Gastrocnemius medialis (tissue), 4 donors: ENCODE measurements around the gene PLCB1. TPM values are rescaled to one million over a fixed set of nuclear protein-coding genes. Genes with fewer than 3 reads are reported as not detected.

Experiments used
- ATAC-seq, 2 donors: fragments of 150-250 bp; one replicate each; pipeline ENCODE4 v1.9.1; 2016
- DNase-seq, 2 donors: peaks; one replicate each; pipeline ENCODE4 v3.0.0-alpha.2; 2019
- H3K27ac ChIP-seq, 4 donors: fragments of 200-600 bp; sonication (generic); 1 replicate in 1 of 4; 2 replicates in 3 of 4; pipeline ENCODE4 v1.5.1; 2016 to 2018; ENCODE audit warnings: mild to moderate bottlenecking in 2 of 4, moderate library complexity in 1 of 4
- H3K27me3 ChIP-seq, 3 donors: fragments of 200-600 bp; sonication (generic) in 2 of 3; 1 replicate in 1 of 3; 2 replicates in 2 of 3; pipeline versions ENCODE4 v1.5.1 to v1.6.0; 2016 to 2019; ENCODE audit warnings: mild to moderate bottlenecking in 1 of 3, moderate library complexity in 1 of 3
- H3K36me3 ChIP-seq, 2 donors: fragments of 200-600 bp; sonication (generic) in 1 of 2; one replicate each; pipeline ENCODE4 v1.5.1; 2017 to 2018
- H3K4me1 ChIP-seq, 2 donors: fragments of 200-600 bp; sonication (generic) in 1 of 2; one replicate each; pipeline ENCODE4 v1.5.1; 2016 to 2017; ENCODE audit warnings: mild to moderate bottlenecking in 2 of 2
- H3K4me3 ChIP-seq, 4 donors: fragments of 200-600 bp; sonication (generic) in 3 of 4; 1 replicate in 1 of 4; 2 replicates in 3 of 4; pipeline ENCODE4 v1.5.1; 2016 to 2019; ENCODE audit warnings: mild to moderate bottlenecking in 2 of 4
- H3K9me3 ChIP-seq, 3 donors: fragments of 200-600 bp; sonication (generic) in 2 of 3; 1 replicate in 1 of 3; 2 replicates in 2 of 3; pipeline ENCODE4 v1.5.1; 2016 to 2019
- CTCF ChIP-seq, 5 experiments: fragments of 450-650 bp in 3 of 5; fragments of 200-600 bp in 2 of 5; sonication (generic) in 2 of 5; IDR thresholded peaks in 4 of 5; conservative IDR thresholded peaks in 1 of 5; 1 replicate in 4 of 5; 2 replicates in 1 of 5; pipeline ENCODE4 v1.5.1; 2016 to 2019; ENCODE audit warnings: antibody characterized with exemption in 5 of 5, mild to moderate bottlenecking in 3 of 5, moderate library complexity in 3 of 5
- POLR2A ChIP-seq, 2 donors: fragments of 450-650 bp; IDR thresholded peaks; one replicate each; pipeline ENCODE4 v1.6.1; 2017; ENCODE audit warnings: antibody characterized with exemption in 2 of 2, mild to moderate bottlenecking in 2 of 2, moderate library complexity in 2 of 2
- in situ Hi-C, 4 donors: fragments of 200-750 bp; cut with MboI; loops; one replicate each; pipeline versions ENCODE4 v1.15.0 to v1.8.0; 2017; ENCODE audit warnings: low sequenced_read_pairs in 4 of 4
- intact Hi-C: fragments of 100-400 bp; cut with DNase I; formaldehyde crosslinking; loops from one replicate; pipeline ENCODE4 v1.15.1; 2023; ENCODE audit warnings: low total_unique reads
- total RNA-seq, 4 donors: library from RNA; depleted of rRNA; stranded (reverse); fragments of >200 nt; gene quantifications; one replicate each; pipeline versions ENCODE4 v1.1.0 to v1.2.3, GENCODE V29; 2016

PLCB1 gene
- total RNA-seq, 4 donors from 2014 or later: 4.1 to 10.0 (median 7.6) TPM

GRCh38 chr20:8795404-8795803 is 663.3 kb downstream of the PLCB1 start:
- H3K4me1 ChIP-seq: peaks cover 0 to 3% of the 10 kb centered on the region in 2 donors
- DNase-seq (no peak), ATAC-seq (no peak)
- no peaks in the 10 kb centered on the region for H3K9me3 ChIP-seq
- TF ChIP-seq CTCF (IDR thresholded peaks at IDR 0.05 in 4 of 5, conservative IDR thresholded peaks at IDR 0.05 in 1 of 5): no peak
- no peak for TF ChIP-seq POLR2A (IDR thresholded peaks at IDR 0.05)
- no peaks in the 10 kb centered on the region for H3K36me3 ChIP-seq
- intact Hi-C loops (no loop called here), in situ Hi-C loops (loop anchor here in 1 of 4 donors (10.0 to 25.0 kb wide), 2 partner anchors 92 to 559 kb away; no protein-coding TSS in a partner anchor)
- no peak overlapping the region for H3K27ac ChIP-seq
- H3K4me3 ChIP-seq: no peak overlapping the region
- no peaks in the 10 kb centered on the region for H3K27me3 ChIP-seq

GRCh38 chr20:8796088-8796660 is 664.1 kb downstream of the PLCB1 start:
- Histone ChIP-seq H3K4me1 (peaks cover 0 to 3% of the 10 kb centered on the region in 2 donors), H3K36me3 (no peaks in the 10 kb centered on the region), H3K27me3 (no peaks in the 10 kb centered on the region), H3K9me3 (no peaks in the 10 kb centered on the region), H3K27ac (no peak overlapping the region), H3K4me3 (no peak overlapping the region)
- ATAC-seq (no peak), DNase-seq (no peak)
- in situ Hi-C loops: loop anchor here in 1 of 4 donors (10.0 to 25.0 kb wide), 2 partner anchors 91 to 559 kb away; no protein-coding TSS in a partner anchor
- TF ChIP-seq POLR2A (IDR thresholded peaks at IDR 0.05) (no peak), CTCF (IDR thresholded peaks at IDR 0.05 in 4 of 5, conservative IDR thresholded peaks at IDR 0.05 in 1 of 5) (no peak)
- intact Hi-C loops: no loop called here

DNA sequence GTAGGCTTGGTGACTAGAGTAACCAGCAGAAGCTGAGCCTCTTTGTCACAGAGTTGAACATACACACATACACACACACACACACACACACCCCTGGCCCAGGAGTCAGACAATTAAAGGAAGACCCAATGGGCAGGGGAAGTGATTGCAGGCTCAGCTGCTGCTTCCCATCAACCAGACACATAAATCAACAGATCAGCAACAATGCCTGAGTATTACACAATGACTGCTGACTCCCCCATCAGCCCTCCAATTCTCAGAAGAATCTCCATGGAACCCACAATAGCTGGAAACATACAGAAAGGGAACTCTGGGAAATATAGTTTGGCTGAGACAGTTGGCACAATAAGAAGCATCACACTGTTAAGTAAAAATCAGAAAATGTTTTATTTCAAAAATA is 666.4 kb downstream of the PLCB1 start:
- DNase-seq (no peak), ATAC-seq (no peak)
- H3K36me3 ChIP-seq: no peaks in the 10 kb centered on the region
- TF ChIP-seq POLR2A (IDR thresholded peaks at IDR 0.05): no peak
- TF ChIP-seq CTCF (IDR thresholded peaks at IDR 0.05 in 4 of 5, conservative IDR thresholded peaks at IDR 0.05 in 1 of 5): no peak
- H3K4me1 ChIP-seq: peaks cover 0 to 3% of the 10 kb centered on the region in 2 donors
- intact Hi-C loops (no loop called here), in situ Hi-C loops (loop anchor here in 1 of 4 donors (10.0 to 25.0 kb wide), 2 partner anchors 89 to 556 kb away; no protein-coding TSS in a partner anchor)
- no peaks in the 10 kb centered on the region for H3K9me3 ChIP-seq
- H3K27ac ChIP-seq: no peak overlapping the region
- H3K27me3 ChIP-seq: no peaks in the 10 kb centered on the region
- no peak overlapping the region for H3K4me3 ChIP-seq

DNA sequence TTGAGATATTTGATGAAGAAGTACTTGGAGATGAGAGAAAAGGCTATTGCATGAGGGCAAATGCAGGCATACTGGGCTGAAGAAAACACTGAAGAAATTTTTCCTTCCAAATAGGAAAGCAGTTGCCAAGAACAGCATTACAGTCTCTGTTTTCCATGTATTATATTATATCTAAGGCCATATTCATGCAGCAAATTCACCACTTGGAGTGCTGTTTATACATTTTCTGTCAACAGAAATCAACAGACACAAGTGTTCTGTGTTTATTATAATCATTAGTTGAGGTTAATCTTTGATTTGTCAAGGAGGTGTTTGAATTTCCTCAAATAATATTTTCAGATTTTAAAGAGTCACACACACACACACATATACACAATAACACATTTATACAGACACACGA is 668.0 kb downstream of the PLCB1 start:
- intact Hi-C loops: no loop called here
- ATAC-seq (no peak), DNase-seq (no peak)
- Histone ChIP-seq H3K36me3 (no peaks in the 10 kb centered on the region), H3K9me3 (no peaks in the 10 kb centered on the region), H3K4me3 (no peak overlapping the region), H3K27me3 (no peaks in the 10 kb centered on the region), H3K4me1 (peaks cover 0 to 3% of the 10 kb centered on the region in 2 donors), H3K27ac (no peak overlapping the region)
- in situ Hi-C loops: no loop called here
- TF ChIP-seq POLR2A (IDR thresholded peaks at IDR 0.05) (no peak), CTCF (IDR thresholded peaks at IDR 0.05 in 4 of 5, conservative IDR thresholded peaks at IDR 0.05 in 1 of 5) (no peak)

- Histone ChIP-seq H3K4me1 (no peaks in the 10 kb centered on the region), H3K36me3 (no peaks in the 10 kb centered on the region), H3K4me3 (no peak overlapping the region), H3K9me3 (no peaks in the 10 kb centered on the region), H3K27me3 (no peaks in the 10 kb centered on the region), H3K27ac (no peak overlapping the region)
- intact Hi-C loops (no loop called here), in situ Hi-C loops (no loop called here)
- no peak for TF ChIP-seq POLR2A (IDR thresholded peaks at IDR 0.05)
- no peak for TF ChIP-seq CTCF (IDR thresholded peaks at IDR 0.05 in 4 of 5, conservative IDR thresholded peaks at IDR 0.05 in 1 of 5)
- ATAC-seq (no peak), DNase-seq (no peak)
These were observed 669.6 kb downstream of the PLCB1 start for GRCh38 chr20:8801686-8802085.
